Activated CD8-positive, alpha-beta memory T cell treated with anti-CD3 and anti-CD28 coated beads, Interleukin-2, amount 50 U/mL, for 24 hours (primary cell): ENCODE measurements around the gene LTB.
"Not testable (repeated sequence)": the region's sequence is repeated elsewhere in the genome, so short reads cannot be mapped to it uniquely, and the experiment has no call there.

Experiments used
- DNase-seq: peaks from one replicate; pipeline ENCODE4 v3.0.0-alpha.2; 2020; ENCODE audit errors: extremely low read depth

LTB gene

DNA sequence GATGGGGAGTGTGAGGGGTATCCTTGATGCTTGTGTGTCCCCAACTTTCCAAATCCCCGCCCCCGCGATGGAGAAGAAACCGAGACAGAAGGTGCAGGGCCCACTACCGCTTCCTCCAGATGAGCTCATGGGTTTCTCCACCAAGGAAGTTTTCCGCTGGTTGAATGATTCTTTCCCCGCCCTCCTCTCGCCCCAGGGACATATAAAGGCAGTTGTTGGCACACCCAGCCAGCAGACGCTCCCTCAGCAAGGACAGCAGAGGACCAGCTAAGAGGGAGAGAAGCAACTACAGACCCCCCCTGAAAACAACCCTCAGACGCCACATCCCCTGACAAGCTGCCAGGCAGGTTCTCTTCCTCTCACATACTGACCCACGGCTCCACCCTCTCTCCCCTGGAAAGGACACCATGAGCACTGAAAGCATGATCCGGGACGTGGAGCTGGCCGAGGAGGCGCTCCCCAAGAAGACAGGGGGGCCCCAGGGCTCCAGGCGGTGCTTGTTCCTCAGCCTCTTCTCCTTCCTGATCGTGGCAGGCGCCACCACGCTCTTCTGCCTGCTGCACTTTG lies 6.8 kb downstream of the LTB start, which contains the start of gene TNF:
Gene TNF (plus strand): TSS at position 231 of the 567 bp plus-strand sequence. CDS start 177 bp downstream, at position 408.
- no peak for DNase-seq

DNA sequence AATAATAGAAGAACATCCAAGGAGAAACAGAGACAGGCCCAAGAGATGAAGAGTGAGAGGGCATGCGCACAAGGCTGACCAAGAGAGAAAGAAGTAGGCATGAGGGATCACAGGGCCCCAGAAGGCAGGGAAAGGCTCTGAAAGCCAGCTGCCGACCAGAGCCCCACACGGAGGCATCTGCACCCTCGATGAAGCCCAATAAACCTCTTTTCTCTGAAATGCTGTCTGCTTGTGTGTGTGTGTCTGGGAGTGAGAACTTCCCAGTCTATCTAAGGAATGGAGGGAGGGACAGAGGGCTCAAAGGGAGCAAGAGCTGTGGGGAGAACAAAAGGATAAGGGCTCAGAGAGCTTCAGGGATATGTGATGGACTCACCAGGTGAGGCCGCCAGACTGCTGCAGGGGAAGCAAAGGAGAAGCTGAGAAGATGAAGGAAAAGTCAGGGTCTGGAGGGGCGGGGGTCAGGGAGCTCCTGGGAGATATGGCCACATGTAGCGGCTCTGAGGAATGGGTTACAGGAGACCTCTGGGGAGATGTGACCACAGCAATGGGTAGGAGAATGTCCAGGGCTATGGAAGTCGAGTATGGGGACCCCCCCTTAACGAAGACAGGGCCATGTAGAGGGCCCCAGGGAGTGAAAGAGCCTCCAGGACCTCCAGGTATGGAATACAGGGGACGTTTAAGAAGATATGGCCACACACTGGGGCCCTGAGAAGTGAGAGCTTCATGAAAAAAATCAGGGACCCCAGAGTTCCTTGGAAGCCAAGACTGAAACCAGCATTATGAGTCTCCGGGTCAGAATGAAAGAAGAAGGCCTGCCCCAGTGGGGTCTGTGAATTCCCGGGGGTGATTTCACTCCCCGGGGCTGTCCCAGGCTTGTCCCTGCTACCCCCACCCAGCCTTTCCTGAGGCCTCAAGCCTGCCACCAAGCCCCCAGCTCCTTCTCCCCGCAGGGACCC lies 7.8 kb downstream of the LTB start:
- no peak for DNase-seq

DNA sequence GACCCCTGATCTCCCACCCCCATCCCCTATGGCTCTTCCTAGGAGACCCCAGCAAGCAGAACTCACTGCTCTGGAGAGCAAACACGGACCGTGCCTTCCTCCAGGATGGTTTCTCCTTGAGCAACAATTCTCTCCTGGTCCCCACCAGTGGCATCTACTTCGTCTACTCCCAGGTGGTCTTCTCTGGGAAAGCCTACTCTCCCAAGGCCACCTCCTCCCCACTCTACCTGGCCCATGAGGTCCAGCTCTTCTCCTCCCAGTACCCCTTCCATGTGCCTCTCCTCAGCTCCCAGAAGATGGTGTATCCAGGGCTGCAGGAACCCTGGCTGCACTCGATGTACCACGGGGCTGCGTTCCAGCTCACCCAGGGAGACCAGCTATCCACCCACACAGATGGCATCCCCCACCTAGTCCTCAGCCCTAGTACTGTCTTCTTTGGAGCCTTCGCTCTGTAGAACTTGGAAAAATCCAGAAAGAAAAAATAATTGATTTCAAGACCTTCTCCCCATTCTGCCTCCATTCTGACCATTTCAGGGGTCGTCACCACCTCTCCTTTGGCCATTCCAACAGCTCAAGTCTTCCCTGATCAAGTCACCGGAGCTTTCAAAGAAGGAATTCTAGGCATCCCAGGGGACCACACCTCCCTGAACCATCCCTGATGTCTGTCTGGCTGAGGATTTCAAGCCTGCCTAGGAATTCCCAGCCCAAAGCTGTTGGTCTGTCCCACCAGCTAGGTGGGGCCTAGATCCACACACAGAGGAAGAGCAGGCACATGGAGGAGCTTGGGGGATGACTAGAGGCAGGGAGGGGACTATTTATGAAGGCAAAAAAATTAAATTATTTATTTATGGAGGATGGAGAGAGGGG lies 8.8 kb downstream of the LTB start:
- DNase-seq = no peak

DNA sequence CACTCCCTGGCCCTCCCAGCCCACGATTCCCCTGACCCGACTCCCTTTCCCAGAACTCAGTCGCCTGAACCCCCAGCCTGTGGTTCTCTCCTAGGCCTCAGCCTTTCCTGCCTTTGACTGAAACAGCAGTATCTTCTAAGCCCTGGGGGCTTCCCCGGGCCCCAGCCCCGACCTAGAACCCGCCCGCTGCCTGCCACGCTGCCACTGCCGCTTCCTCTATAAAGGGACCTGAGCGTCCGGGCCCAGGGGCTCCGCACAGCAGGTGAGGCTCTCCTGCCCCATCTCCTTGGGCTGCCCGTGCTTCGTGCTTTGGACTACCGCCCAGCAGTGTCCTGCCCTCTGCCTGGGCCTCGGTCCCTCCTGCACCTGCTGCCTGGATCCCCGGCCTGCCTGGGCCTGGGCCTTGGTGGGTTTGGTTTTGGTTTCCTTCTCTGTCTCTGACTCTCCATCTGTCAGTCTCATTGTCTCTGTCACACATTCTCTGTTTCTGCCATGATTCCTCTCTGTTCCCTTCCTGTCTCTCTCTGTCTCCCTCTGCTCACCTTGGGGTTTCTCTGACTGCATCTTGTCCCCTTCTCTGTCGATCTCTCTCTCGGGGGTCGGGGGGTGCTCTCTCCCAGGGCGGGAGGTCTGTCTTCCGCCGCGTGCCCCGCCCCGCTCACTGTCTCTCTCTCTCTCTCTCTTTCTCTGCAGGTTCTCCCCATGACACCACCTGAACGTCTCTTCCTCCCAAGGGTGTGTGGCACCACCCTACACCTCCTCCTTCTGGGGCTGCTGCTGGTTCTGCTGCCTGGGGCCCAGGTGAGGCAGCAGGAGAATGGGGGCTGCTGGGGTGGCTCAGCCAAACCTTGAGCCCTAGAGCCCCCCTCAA lies 9.9 kb downstream of the LTB start, which contains the start of gene LTA:
Gene LTA (plus strand): TSS at position 249 of the 871 bp plus-strand sequence. CDS start 454 bp downstream, at position 703.
- no peak for DNase-seq

DNA sequence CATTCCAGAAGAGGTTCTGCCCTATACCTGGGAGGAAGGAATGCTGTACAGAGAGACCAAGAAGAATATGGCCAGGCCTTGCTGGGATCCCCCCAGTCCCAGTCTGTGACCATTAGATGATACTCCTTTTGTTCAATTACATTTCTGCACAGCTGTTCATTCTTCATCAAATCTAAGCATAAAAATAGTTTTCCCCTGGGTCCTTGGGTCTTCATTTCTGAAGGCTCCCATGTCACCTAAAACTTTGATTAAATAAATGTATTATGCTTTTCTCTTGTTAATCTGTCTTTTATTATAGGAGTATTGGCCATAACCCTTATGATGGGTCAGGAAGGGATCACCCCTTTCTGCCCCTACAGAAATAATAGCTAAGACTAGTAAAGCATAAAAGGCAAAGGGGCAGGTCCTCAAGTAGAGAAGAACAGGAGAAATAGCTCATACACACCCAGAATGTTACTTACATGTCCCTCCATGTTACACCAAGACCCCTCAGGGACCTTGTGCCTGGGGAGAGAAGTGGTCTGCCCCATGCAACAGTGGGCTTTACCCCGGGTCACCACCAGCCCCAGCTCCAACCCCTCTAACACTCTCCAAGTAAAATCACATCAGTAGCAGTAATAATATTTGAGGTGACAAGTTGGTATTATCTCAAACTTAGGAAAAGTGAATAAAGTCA lies 12.2 kb downstream of the LTB start:
- DNase-seq = no peak

DNA sequence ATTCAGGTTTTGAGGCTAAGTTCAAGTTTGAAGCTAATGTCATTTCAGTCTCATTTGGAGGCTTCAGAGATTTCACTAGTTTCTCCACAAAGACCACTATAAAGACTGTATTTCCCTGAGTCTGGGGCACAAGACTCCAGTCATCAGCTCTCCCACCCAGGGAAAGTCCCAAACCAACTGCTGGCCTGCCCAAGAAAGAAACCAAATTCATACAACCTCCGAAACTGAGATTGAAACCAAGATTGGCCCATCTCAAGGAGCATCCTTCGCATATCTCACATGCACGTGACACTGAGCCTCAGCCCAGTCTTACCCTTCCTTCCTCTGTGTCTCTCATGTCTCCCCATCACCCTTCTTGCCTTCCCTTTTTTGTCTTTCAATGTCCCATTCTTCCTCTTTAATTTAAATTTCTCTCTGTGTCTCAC lies 13.7 kb downstream of the LTB start:
- no peak for DNase-seq

DNA sequence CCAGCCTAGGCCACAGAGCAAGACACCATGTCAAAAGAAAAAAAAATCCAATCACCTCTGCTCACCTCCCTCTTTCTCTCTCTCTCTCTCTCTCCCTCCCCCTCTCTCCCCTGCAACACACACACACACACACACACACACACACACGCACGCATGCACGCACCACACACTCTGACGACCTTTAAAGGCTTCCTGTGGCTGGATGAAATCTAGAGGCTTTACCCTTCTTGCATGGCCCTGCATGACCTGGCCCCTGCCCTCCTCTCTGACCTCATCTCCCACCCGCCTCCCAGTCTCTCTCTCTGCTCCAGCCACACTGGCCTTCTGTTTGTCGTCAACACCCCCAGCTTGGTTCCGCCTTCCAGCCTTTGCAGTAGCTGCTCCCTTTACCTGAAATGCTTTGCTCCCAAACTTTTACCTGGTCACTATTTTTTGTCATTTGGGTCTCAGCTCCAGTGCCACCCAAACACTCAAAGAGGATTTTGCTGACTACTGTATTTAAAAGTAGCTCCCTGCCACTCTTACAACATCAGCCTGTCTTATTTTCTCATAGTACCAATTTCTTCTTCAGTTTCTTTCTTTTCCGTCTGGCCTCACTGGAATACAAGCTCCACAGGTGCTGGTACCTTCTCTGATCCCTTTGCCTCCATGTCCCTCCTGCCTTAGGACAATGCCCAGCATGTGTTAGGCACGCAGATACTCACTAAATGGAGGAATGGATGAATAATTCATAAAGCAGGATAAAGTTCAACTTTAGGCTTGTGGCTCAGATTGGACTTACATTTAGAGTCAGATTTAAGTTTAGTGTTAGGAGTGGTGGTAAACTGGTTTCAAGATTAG lies 14.5 kb downstream of the LTB start:
- DNase-seq = no peak

DNA sequence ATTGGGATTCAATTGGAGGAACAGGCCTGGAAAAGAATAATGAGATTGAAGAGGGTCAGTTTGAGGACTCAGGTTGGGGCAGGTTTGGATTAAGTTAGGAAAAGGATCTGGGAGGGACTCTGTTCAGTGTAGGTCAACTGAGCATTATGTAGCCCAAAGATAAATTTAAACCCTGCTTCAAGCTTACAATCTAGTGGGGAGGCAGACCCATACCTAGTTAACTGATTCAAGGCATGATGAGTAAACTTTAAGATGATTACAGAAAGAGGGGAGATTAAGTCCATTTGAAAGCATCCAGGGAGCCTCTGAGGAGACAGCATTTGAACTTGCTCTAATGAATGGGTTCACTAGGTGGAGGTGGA lies 21.5 kb downstream of the LTB start:
- no peak for DNase-seq

DNA sequence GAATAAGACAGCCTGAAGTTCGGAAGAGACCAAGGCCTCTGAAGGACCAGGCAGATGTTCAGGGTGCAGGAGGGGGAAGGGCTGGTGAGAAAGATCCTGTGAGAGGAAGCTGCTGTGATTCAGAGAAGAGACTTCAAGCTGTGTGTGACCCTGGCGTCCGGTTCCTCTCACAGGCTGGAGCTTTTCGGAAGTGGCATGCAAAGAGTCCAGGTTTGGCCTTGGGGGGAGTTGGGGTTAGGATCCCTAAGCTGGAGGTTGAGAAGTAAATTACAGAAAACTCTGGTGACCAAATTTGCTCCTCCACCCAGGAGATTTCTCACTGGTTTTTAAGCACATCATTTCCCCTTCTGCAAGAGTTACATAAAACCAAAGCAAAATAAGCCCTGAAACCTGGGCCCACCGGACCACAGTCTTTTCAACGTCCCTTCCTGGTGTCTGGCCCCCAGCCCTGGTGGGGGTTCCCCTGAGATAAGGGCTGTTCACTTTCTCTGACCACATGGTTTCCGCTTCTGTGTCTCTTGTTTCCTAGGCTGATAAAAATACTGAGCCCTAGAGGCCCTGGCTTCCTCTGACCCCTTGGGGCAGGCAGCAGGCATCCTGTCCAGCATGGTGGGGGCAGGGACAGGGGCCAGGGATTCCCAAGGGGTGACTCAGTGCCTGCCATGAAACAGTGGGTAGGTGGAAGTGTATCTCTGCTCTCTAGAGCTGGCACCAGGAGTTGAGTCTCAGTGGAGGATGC lies 22.1 kb downstream of the LTB start:
- no peak for DNase-seq

DNA sequence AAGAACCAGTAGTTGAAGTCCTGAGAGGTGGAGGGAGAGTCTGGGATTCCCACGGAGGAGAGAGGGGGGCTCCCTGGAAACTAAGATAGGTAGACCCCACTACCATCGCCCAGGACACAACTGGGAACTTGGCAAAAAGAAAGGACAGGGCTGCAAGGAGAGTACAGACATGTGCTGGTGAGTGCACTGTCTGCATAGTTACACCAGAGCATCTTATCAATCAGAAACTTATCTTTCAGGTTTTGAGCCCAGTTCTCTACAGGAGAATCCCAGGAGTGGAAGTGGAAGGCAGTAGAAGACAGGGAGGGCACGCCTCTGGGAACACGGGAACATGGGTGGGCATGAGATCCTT lies 22.6 kb downstream of the LTB start:
- DNase-seq = no peak

DNA sequence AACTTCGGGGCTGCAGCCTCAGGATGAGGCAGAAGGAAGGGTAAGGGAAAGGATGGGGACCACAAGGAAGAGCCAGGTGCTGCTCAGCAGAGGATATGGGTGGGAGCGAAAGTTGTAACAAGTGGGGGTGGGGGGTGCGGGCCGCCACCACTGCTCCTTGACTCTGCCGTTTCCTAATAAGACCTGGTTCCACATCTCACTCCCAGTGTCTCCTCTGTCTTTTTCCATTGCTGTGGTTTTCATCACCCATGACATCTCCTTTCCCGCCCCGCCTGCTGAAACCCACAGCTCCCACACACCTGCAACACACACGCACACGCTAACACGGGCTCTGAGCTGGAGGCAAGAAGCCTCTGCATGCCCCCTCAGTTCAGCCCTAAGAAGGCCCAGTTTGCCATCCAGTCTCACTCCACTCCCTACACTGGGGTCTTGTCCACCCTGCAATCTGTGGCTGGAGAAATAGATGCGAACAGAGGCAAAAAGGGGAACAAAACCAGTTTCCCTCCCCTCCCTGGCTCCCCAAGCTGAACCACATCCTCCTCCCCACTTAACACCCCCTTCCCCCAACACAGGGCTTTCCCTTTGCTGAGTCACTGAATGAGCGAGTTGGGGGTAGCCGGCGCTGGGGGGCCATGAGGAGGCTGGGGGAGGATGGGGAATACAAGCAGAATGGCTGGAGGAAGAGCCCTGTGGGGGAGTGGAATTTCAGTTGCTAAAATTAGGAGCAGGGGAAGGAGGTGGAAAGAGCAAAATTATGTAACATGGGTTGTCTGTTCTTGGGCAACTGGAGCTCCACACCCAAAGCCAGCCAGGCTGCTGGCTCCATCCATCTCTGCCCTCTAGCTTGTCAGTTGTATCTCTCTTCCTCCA lies 23.4 kb downstream of the LTB start:
- DNase-seq = no peak

DNA sequence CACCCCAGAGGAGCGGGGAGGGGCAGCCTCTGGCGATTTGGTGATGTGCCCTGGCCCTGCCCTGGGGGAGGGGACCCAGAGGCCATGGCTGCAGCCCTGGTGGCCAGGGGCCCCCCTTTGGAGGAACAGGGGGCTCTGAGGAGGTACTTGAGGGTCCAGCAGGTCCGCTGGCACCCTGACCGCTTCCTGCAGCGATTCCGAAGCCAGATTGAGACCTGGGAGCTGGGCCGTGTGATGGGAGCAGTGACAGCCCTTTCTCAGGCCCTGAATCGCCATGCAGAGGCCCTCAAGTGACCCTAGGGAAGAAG lies 24.0 kb downstream of the LTB start:
- DNase-seq = no peak

DNA sequence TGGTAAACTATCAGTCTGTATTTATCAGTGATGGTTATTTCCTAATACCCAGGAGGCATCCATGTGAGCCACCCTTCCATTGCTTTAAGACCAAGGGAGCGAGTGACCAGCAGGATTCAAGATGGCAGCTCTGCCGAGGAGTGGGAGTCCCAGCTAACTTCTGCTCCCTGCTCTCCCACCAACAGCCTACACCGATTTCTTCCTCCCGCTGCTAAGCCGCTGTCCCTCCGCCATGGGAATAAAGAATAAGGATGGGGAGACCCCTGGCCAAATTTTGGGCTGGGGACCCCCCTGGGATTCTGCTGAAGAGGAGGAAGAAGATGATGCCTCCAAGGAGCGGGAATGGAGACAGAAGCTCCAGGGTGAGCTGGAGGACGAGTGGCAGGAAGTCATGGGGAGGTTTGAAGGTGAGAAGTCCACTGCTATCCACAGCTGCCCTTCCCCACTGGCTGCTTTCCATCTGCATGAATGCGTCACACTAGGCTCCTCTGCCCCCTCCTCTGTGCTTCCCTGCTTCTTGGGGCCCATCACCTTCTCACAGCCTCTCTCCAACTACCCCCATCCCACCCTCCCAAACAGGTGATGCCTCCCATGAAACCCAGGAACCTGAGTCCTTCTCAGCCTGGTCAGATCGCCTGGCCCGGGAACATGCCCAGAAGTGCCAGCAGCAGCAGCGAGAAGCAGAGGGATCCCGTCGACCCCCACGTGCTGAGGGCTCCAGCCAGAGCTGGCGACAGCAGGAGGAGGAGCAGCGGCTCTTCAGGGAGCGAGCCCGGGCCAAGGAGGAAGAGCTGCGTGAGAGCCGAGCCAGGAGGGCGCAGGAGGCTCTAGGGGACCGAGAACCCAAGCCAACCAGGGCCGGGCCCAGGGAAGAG lies 24.5 kb downstream of the LTB start:
- DNase-seq = no peak

DNA sequence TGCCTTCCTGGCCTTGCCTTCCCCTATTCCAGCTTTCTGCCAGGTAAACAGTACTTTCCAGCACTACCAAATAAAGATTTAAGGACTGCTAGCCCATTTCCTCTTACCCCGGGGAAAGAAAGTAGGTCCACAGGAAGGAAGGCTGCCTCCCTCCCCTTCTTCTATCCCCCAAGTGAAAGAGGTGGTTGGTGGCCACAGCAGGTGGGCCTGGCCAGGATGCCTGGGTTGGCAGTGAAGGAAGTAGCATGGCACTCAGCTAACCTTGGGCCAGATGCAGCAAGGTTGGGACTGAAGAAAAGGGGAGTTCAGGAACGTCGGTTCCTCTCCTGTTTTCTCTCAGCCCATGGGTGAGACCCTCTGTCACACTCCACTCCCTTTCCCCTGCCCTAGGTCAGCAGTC lies 25.9 kb downstream of the LTB start:
- DNase-seq = no peak

DNA sequence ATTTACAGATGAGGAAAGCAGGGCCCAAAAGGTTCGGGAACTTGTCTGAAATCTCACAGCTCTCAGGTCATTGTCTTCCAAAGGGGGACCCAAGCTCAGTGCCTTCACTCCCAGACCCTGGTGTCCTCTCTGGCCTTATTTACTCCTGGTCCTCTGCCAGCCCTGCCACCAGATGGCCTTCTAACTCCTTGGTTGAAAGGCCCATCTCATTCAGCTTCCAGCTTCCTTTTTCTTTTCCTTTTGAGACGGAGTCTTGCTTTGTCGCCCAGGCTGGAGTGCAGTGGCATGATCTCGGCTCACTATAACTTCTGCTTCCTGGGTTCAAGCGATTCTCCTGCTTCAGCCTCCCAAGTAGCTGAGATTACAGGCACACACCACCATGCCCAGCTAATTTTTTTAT lies 30.9 kb downstream of the LTB start:
- not testable (repeated sequence) for DNase-seq

DNA sequence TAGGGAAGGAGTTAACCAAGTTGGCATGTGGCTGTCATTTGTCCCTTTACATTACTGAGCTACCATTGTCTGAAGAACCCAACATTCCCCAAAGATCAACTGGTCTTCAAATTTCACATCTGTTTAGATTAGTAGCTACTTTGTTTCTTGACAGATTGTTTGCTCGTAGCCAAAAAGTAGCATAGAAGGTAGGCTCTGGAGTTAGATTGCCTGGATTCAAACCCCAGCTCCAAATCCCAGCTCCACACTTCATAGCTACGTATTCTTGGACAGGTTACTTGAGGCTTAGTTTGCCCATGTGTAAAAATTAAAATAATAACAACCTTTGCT lies 33.7 kb downstream of the LTB start:
- DNase-seq = no peak

DNA sequence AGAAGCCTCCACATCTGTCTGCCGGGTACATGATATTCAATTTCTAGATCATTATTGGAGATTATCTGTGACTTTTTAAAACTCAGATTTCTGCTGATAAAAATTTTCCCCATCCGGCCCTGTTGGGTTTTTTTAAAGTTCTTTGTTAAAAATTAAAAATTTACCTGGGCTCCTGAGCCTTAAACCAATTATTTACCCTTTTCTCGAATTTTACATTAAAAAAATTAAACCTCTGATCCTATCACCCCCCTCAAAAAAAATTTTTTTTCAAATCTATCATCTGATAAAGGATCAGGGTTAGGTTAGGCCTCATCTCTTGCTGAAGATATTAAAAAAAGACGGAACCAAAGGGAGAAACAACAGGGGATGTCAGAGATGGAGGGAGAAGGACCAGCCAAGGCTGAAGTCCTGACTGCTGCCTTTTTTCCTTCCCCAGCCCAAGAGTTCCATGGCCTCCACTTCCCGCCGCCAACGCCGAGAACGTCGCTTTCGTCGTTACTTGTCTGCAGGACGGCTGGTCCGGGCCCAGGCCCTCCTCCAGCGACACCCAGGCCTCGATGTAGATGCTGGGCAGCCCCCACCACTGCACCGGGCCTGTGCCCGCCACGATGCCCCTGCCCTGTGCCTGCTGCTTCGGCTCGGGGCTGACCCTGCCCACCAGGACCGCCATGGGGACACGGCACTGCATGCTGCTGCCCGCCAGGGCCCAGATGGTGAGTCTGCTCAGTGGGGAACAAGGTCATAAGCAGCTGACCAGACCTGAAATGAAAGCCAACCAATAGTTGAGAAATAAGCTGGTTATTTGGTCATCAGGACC lies 34.3 kb downstream of the LTB start:
- DNase-seq = no peak
